Smooth muscle cell (in vitro differentiated cells): ENCODE measurements around the gene FAM234B. TPM values are rescaled to one million over a fixed set of nuclear protein-coding genes. Genes with fewer than 3 reads are reported as not detected.

ENCODE experiments used
- DNase-seq: peaks from one replicate; lab custom pipeline; 2025; ENCODE audit not compliant: unreplicated experiment; lab: John Stamatoyannopoulos, UW
- H2AFZ ChIP-seq: fragments of 200-600 bp; sonication (generic); 2 replicates; pipeline ENCODE4 v1.6.0; 2016; ENCODE audit warnings: antibody characterized with exemption, low read depth, mild to moderate bottlenecking
- H3F3A ChIP-seq: fragments of 200-600 bp; sonication (generic); 2 replicates; pipeline ENCODE4 v1.6.0; 2017; ENCODE audit warnings: antibody characterized with exemption, low read depth
- H3K27ac ChIP-seq: fragments of 200-600 bp; sonication (generic); 2 replicates; pipeline ENCODE4 v1.5.1; 2016; ENCODE audit warnings: low read depth, mild to moderate bottlenecking
- H3K27me3 ChIP-seq: fragments of 200-600 bp; sonication (generic); 2 replicates; pipeline ENCODE4 v1.6.1; 2016; ENCODE audit warnings: low read depth, mild to moderate bottlenecking
- H3K36me3 ChIP-seq: fragments of 200-600 bp; sonication (generic); 2 replicates; pipeline ENCODE4 v1.5.1; 2016; ENCODE audit warnings: low read depth
- H3K4me1 ChIP-seq: fragments of 200-600 bp; sonication (generic); 2 replicates; pipeline ENCODE4 v1.5.1; 2016; ENCODE audit warnings: low read depth
- H3K4me2 ChIP-seq: fragments of 200-600 bp; sonication (generic); 2 replicates; pipeline ENCODE4 v1.6.0; 2016; ENCODE audit warnings: mild to moderate bottlenecking
- H3K4me3 ChIP-seq: fragments of 200-600 bp; sonication (generic); 2 replicates; pipeline ENCODE4 v1.5.1; 2016; ENCODE audit warnings: mild to moderate bottlenecking
- H3K79me2 ChIP-seq: fragments of 200-600 bp; sonication (generic); 2 replicates; pipeline ENCODE4 v1.6.0; 2016; ENCODE audit warnings: low read depth, mild to moderate bottlenecking
- H3K9ac ChIP-seq: fragments of 200-600 bp; sonication (generic); 2 replicates; pipeline ENCODE4 v1.6.0; 2016; ENCODE audit warnings: low read depth
- H3K9me3 ChIP-seq: fragments of 200-600 bp; sonication (generic); replicated peaks from 2 replicates; pipeline ENCODE4 v1.5.1; 2016; ENCODE audit warnings: low read depth
- H4K20me1 ChIP-seq: fragments of 200-600 bp; sonication (generic); 2 replicates; pipeline ENCODE4 v1.6.0; 2016; ENCODE audit warnings: low read depth
- WGBS: methylation state at CpG from one replicate; pipeline ENCODE4 v1.1.7; 2016; ENCODE audit warnings: low lambda C conversion rate; 5-methylcytosine and 5-hydroxymethylcytosine counted together
- polyA plus RNA-seq: library from polyadenylated mRNA; unstranded; fragments of >200 nt; fragmentation: Nextera tagmentation; extraction: Ambion mirVana; gene quantifications from 2 replicates; pipeline ENCODE4 v1.2.1, GENCODE V29; 2016
- total RNA-seq: library from RNA; depleted of rRNA; stranded (reverse); fragments of >200 nt; gene quantifications from 2 replicates; pipeline ENCODE4 v1.2.3, GENCODE V29; 2014
- TF ChIP-seq, protein P1 (sequence below): fragments of 200-600 bp; sonication (generic); IDR thresholded peaks from 2 replicates; pipeline ENCODE4 v1.5.1; 2017; ENCODE audit warnings: borderline replicate concordance, mild to moderate bottlenecking, antibody characterized with exemption; ENCODE audit not compliant: insufficient read depth, poor library complexity, severe bottlenecking

The FAM234B gene
- total and polyA plus RNA-seq, 2 experiments from 2014 or later, result 1.6 to 3.0 TPM

DNA sequence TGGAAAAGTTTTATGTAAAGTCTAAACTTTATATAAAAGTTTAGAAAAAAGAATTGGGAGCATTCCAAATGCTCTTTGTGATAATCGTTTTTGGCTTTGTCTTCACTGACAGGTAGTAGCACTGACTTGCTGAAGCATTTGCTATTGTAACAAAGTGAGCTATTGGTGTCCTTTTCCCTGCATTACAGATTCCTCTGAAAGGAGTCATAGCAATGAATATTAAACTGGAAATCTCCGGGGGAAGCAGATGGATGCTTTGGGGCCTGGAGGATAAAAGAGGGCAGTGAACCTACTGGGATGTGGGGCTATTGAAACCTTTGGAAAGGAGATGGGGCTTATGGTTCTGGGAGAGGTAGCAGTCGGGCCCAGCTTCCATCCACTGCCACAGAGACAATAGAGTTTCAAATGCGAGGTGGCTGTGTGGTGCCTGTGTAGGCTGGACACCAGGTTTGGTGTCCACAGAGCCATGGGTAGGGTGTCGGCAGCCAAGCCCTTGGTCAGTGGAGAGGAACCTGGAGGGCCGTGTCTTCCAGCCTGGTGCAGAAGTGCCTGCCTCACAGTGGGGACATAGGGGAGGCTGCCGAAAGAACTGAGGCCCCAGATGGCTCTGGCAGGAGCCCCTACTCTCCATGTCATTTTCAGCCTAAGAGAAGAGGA, 49.1 kb downstream of the FAM234B start:
- no peak for DNase-seq
- TF ChIP-seq, protein P1, sequence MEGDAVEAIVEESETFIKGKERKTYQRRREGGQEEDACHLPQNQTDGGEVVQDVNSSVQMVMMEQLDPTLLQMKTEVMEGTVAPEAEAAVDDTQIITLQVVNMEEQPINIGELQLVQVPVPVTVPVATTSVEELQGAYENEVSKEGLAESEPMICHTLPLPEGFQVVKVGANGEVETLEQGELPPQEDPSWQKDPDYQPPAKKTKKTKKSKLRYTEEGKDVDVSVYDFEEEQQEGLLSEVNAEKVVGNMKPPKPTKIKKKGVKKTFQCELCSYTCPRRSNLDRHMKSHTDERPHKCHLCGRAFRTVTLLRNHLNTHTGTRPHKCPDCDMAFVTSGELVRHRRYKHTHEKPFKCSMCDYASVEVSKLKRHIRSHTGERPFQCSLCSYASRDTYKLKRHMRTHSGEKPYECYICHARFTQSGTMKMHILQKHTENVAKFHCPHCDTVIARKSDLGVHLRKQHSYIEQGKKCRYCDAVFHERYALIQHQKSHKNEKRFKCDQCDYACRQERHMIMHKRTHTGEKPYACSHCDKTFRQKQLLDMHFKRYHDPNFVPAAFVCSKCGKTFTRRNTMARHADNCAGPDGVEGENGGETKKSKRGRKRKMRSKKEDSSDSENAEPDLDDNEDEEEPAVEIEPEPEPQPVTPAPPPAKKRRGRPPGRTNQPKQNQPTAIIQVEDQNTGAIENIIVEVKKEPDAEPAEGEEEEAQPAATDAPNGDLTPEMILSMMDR, result no peak
- H3K9ac ChIP-seq, result no peak overlapping the region

DNA sequence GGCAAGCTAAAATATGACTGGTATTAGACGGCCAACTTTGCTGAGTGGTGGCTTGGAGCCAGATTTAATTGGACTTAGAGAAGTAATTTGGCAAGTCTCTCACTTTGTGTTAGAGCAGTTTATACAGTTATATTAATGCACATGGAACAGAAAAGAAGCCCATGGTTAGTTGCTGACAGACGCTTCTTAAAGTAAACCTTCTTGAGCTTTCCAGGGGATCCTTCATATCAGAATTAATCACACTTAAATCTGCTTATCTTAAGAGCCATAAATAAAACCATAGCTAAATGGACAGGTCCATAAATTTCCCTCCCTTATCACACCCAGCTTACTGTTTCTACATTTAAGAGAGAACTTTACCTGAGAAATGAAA, 49.7 kb downstream of the FAM234B start:
- H2AFZ ChIP-seq, result no peak overlapping the region
- no peak overlapping the region for H3K9ac ChIP-seq
- no peak overlapping the region for H3K4me3 ChIP-seq
- H3K4me2 ChIP-seq, result peak overlapping the region; percentile 25
- no peaks in the 10 kb centered on the region for H3K27me3 ChIP-seq
- H3K79me2 ChIP-seq, result no peaks in the 10 kb centered on the region
- DNase-seq, result no peak
- H3K4me1 ChIP-seq, result peaks cover 20% of the 10 kb centered on the region
- H3K36me3 ChIP-seq, result no peaks in the 10 kb centered on the region
- H3K9me3 ChIP-seq, result no peaks in the 10 kb centered on the region
- peaks cover 16% of the 10 kb centered on the region for H3F3A ChIP-seq
- WGBS, result 52% methylated on average over 2 of the region's 2 CpGs
- TF ChIP-seq, protein P1, result no peak
- peak overlapping the region; percentile 30 for H3K27ac ChIP-seq
- no peaks in the 10 kb centered on the region for H4K20me1 ChIP-seq

More for the DNA sequence above, 49.1 kb downstream of the FAM234B start:
- Histone ChIP-seq H3K4me1 (peaks cover 15% of the 10 kb centered on the region), H3F3A (peaks cover 11% of the 10 kb centered on the region), H2AFZ (no peak overlapping the region), H3K9me3 (no peaks in the 10 kb centered on the region), H3K4me3 (no peak overlapping the region), H3K4me2 (peak overlapping the region; percentile 25), H3K36me3 (no peaks in the 10 kb centered on the region), H4K20me1 (no peaks in the 10 kb centered on the region), H3K27ac (no peak overlapping the region), H3K27me3 (no peaks in the 10 kb centered on the region), H3K79me2 (no peaks in the 10 kb centered on the region)
- 85% methylated on average over 7 of the region's 7 CpGs for WGBS

DNA sequence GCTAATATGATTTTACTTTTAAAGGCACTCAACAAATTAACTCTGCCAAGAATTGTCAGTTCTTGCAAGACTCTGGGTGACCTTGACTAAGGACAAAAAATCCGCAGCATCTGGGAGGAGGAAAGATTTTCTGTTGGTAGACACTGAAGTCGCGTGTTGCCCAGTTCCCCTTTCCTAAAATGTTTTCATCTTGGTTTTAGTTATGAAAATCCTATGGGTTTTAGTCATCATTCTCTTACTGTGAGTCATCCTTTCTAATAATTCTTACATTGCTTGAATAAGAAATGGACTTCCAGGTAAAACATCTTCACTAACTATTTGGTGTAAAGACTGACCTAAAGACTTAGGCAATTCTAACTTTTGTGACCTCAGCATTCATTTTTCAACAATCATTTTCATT, 50.2 kb downstream of the FAM234B start:
- Histone ChIP-seq H3K4me2 (peak overlapping the region; percentile 25), H3K36me3 (no peaks in the 10 kb centered on the region), H3K9ac (no peak overlapping the region), H3K27me3 (no peaks in the 10 kb centered on the region), H3K4me1 (peaks cover 23% of the 10 kb centered on the region), H3F3A (peaks cover 19% of the 10 kb centered on the region), H2AFZ (no peak overlapping the region), H3K4me3 (no peak overlapping the region), H3K9me3 (no peaks in the 10 kb centered on the region), H3K79me2 (no peaks in the 10 kb centered on the region), H4K20me1 (no peaks in the 10 kb centered on the region), H3K27ac (peak overlapping the region; percentile 30)
- TF ChIP-seq, protein P1, result no peak
- WGBS, result 34% methylated on average over 3 of the region's 3 CpGs
- no peak for DNase-seq
